Raji (cell line): ENCODE measurements around the gene ATRNL1.

ENCODE experiments used
- POLR2A ChIP-seq: IDR thresholded peaks from 2 replicates; pipeline ENCODE4 v1.6.1; 2011; ENCODE audit warnings: low read depth, low read length, control low read depth; ENCODE audit not compliant: insufficient read depth

Gene ATRNL1

GRCh38 chr10:115065801-115066200 is 27.4 kb upstream of the ATRNL1 start:
- no peak for TF ChIP-seq POLR2A

GRCh38 chr10:115066528-115066927 is 26.6 kb upstream of the ATRNL1 start:
- no peak for TF ChIP-seq POLR2A

GRCh38 chr10:115073796-115074195 is 19.4 kb upstream of the ATRNL1 start:
- TF ChIP-seq POLR2A: no peak

- TF ChIP-seq POLR2A: no peak
Observed at GRCh38 chr10:115082506-115082905, 10.7 kb upstream of the ATRNL1 start.

- no peak for TF ChIP-seq POLR2A
Observed at GRCh38 chr10:115084277-115084850, 8.8 kb upstream of the ATRNL1 start.

- TF ChIP-seq POLR2A: no peak
Observed at GRCh38 chr10:115091161-115091560, 2.0 kb upstream of the ATRNL1 start.

GRCh38 chr10:115092258-115092554 is 959 bp upstream of the ATRNL1 start:
- no peak for TF ChIP-seq POLR2A

GRCh38 chr10:115092555-115093285 is 445 bp upstream of the ATRNL1 start:
- no peak for TF ChIP-seq POLR2A

- no peak for TF ChIP-seq POLR2A
Observed at GRCh38 chr10:115093776-115094408, 727 bp downstream of the ATRNL1 start.

- no peak for TF ChIP-seq POLR2A
Observed at GRCh38 chr10:115094416-115095140, 1.4 kb downstream of the ATRNL1 start.

- no peak for TF ChIP-seq POLR2A
Observed at GRCh38 chr10:115095758-115096157, 2.6 kb downstream of the ATRNL1 start.

GRCh38 chr10:115103700-115104099 is 10.5 kb downstream of the ATRNL1 start:
- TF ChIP-seq POLR2A: no peak

GRCh38 chr10:115107830-115108229 is 14.7 kb downstream of the ATRNL1 start:
- TF ChIP-seq POLR2A: no peak

- TF ChIP-seq POLR2A: no peak
Observed at GRCh38 chr10:115117301-115117700, 24.1 kb downstream of the ATRNL1 start.

- no peak for TF ChIP-seq POLR2A
Observed at GRCh38 chr10:115118346-115118745, 25.2 kb downstream of the ATRNL1 start.

- no peak for TF ChIP-seq POLR2A
Observed at GRCh38 chr10:115125505-115125904, 32.3 kb downstream of the ATRNL1 start.
